Osteoblast (primary cell): ENCODE measurements around the gene TRPV3. TPM values are rescaled to one million over a fixed set of nuclear protein-coding genes. Genes with fewer than 3 reads are reported as not detected.

ENCODE experiments used
- DNase-seq: peaks from one replicate; pipeline ENCODE4 v3.0.0; 2011; ENCODE audit warnings: low spot score, mixed read lengths; ENCODE audit not compliant: insufficient read length; ENCODE audit errors: missing footprints
- H2AFZ ChIP-seq: 2 replicates; pipeline ENCODE4 v1.6.0; 2011; ENCODE audit warnings: mild to moderate bottlenecking, low read length
- H3K27ac ChIP-seq: 2 replicates; pipeline ENCODE4 v1.5.1; 2011; ENCODE audit warnings: mild to moderate bottlenecking, low read depth, low read length, moderate library complexity
- H3K27me3 ChIP-seq: 2 replicates; pipeline ENCODE4 v1.6.0; 2012; ENCODE audit warnings: mild to moderate bottlenecking, control low read depth, inconsistent platforms, low read length, moderate library complexity; ENCODE audit not compliant: insufficient read depth
- H3K36me3 ChIP-seq: 2 replicates; pipeline ENCODE4 v1.5.1; 2011; ENCODE audit warnings: mild to moderate bottlenecking, low read length, control low read depth, moderate library complexity; ENCODE audit not compliant: insufficient read depth
- H3K4me1 ChIP-seq: 2 replicates; pipeline ENCODE4 v1.5.1; 2011; ENCODE audit warnings: mild to moderate bottlenecking, low read length, control low read depth, moderate library complexity; ENCODE audit not compliant: insufficient read depth
- H3K4me2 ChIP-seq: 2 replicates; pipeline ENCODE4 v1.6.0; 2011; ENCODE audit warnings: mild to moderate bottlenecking, low read length; ENCODE audit not compliant: insufficient read depth
- H3K4me3 ChIP-seq: fragments of 200-600 bp; sonication (generic); 3 replicates; pipeline ENCODE4 v1.5.1; 2012; ENCODE audit warnings: mild to moderate bottlenecking, low read length, inconsistent platforms; ENCODE audit not compliant: insufficient read depth
- H3K79me2 ChIP-seq: 2 replicates; pipeline ENCODE4 v1.6.0; 2012; ENCODE audit warnings: mild to moderate bottlenecking, low read length, control low read depth, inconsistent platforms; ENCODE audit not compliant: insufficient read depth
- H3K9me3 ChIP-seq: 2 replicates; pipeline ENCODE4 v1.5.1; 2011; ENCODE audit warnings: low read depth, low read length, control low read depth
- H4K20me1 ChIP-seq: 2 replicates; pipeline ENCODE4 v1.6.0; 2012; ENCODE audit warnings: mild to moderate bottlenecking, low read length, control low read depth; ENCODE audit not compliant: insufficient read depth
- total RNA-seq: library from RNA; depleted of rRNA; stranded (reverse); fragments of >200 nt; gene quantifications from 2 replicates; pipeline ENCODE4 v1.2.3, GENCODE V29; 2012
- TF ChIP-seq, protein P1 (sequence below): IDR thresholded peaks from 2 replicates; pipeline ENCODE4 v1.5.1; 2011; ENCODE audit warnings: mild to moderate bottlenecking, low read depth, low read length, moderate library complexity; ENCODE audit errors: extremely low read depth

Gene TRPV3
- total RNA-seq, 1 donor, result 0.36 TPM

DNA sequence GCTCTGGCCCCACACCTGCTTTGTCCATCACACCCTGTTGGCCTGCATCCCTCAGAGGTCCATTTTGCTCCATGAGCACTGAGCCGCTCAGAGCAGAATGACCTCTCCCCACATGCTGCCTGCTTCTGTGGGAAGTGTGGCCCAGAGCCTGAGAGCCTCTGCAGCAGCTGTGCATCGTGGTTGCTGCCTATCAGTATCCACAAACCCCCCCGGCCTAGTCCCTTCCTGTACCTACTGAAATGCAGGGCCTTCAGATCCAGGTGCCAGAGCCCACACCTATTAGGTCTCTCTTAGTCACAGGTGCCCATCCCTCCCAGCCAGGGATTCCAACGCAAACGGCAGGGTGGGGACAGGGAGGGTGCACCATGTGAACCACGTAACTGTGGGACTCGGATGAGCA, 16.6 kb upstream of the TRPV3 start:
- Histone ChIP-seq H2AFZ (no peak overlapping the region), H3K27me3 (no peaks in the 10 kb centered on the region), H4K20me1 (no peaks in the 10 kb centered on the region), H3K79me2 (no peaks in the 10 kb centered on the region), H3K27ac (no peak overlapping the region), H3K4me2 (no peak overlapping the region), H3K9me3 (no peaks in the 10 kb centered on the region), H3K36me3 (no peaks in the 10 kb centered on the region), H3K4me3 (no peak overlapping the region), H3K4me1 (no peaks in the 10 kb centered on the region)
- peak; percentile 47 for DNase-seq
- TF ChIP-seq, protein P1, sequence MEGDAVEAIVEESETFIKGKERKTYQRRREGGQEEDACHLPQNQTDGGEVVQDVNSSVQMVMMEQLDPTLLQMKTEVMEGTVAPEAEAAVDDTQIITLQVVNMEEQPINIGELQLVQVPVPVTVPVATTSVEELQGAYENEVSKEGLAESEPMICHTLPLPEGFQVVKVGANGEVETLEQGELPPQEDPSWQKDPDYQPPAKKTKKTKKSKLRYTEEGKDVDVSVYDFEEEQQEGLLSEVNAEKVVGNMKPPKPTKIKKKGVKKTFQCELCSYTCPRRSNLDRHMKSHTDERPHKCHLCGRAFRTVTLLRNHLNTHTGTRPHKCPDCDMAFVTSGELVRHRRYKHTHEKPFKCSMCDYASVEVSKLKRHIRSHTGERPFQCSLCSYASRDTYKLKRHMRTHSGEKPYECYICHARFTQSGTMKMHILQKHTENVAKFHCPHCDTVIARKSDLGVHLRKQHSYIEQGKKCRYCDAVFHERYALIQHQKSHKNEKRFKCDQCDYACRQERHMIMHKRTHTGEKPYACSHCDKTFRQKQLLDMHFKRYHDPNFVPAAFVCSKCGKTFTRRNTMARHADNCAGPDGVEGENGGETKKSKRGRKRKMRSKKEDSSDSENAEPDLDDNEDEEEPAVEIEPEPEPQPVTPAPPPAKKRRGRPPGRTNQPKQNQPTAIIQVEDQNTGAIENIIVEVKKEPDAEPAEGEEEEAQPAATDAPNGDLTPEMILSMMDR, result no peak

DNA sequence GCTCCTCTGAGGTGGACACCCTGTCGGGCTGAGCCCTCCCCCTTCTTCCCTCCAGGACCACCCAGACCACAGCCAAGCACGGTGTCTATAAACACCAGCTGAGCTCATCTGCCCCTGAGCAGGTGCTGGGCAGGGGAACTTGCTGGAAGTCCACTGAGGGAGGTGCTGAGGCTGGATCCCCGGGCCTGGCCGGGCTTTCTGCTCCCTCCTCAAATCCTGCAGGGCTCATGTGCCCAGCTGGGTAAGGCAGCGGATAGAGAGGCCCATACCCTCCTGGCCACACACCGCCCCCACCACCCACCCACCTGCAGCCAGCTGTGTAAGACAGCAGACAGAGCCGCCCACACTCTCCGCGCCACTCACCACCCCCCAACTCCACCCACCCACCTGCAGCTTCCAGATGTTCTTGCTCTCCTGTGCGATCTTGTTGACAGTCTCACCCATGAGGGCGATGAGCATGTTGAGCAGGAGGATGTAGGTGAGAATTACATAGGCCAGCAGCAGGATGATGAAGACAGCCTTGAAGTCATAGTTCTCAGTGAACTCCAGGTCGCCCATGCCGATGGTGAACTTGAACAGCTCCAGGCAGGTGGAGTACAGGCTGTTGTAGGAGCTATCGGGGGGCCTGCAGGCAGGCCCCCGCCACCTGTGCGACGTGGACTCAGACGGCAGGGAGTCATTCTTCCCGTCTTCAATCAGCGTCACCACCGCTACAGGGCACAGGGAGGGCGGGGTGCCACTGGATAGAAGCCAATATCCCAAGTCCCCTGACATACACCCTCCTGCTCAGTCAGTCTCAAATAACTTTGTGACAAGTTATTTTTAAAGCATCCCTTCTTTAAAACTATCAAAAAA, 15.9 kb upstream of the TRPV3 start:
- Histone ChIP-seq H2AFZ (no peak overlapping the region), H3K4me2 (no peak overlapping the region)

DNA sequence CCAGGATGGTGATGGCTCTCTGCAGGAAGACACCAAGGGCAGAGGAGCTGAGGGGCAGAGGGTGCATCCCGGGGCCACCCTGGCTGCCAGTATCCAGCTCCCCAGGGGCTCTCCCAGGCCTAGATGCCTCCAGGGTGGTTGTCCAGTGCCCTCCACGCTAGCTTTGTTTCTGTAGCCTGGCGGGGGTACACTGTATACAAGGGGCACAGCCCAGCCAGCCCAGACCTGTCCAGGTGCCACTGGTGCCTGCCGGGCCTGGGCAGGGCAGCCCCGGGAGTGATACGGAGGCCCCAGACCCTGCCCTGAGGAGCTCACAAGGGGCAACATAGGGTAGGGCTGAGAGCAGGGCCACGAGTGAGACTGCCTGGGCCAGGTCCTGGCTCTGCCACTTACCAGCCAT, 14.6 kb upstream of the TRPV3 start:
- Histone ChIP-seq H3K4me3 (no peak overlapping the region), H3K4me2 (no peak overlapping the region), H3K79me2 (no peaks in the 10 kb centered on the region), H3K27me3 (no peaks in the 10 kb centered on the region), H2AFZ (no peak overlapping the region), H3K27ac (no peak overlapping the region), H3K36me3 (no peaks in the 10 kb centered on the region), H3K9me3 (no peaks in the 10 kb centered on the region), H3K4me1 (no peaks in the 10 kb centered on the region), H4K20me1 (no peaks in the 10 kb centered on the region)
- DNase-seq, result no peak
- TF ChIP-seq, protein P1, result no peak

More for the DNA sequence above, 15.9 kb upstream of the TRPV3 start:
- DNase-seq, result peak; percentile 23
- no peaks in the 10 kb centered on the region for H3K4me1 ChIP-seq
- TF ChIP-seq, protein P1, result no peak
- H3K4me3 ChIP-seq, result no peak overlapping the region
- no peaks in the 10 kb centered on the region for H3K36me3 ChIP-seq
- H3K9me3 ChIP-seq, result no peaks in the 10 kb centered on the region
- no peaks in the 10 kb centered on the region for H3K27me3 ChIP-seq
- no peaks in the 10 kb centered on the region for H3K79me2 ChIP-seq
- H3K27ac ChIP-seq, result no peak overlapping the region
- no peaks in the 10 kb centered on the region for H4K20me1 ChIP-seq

DNA sequence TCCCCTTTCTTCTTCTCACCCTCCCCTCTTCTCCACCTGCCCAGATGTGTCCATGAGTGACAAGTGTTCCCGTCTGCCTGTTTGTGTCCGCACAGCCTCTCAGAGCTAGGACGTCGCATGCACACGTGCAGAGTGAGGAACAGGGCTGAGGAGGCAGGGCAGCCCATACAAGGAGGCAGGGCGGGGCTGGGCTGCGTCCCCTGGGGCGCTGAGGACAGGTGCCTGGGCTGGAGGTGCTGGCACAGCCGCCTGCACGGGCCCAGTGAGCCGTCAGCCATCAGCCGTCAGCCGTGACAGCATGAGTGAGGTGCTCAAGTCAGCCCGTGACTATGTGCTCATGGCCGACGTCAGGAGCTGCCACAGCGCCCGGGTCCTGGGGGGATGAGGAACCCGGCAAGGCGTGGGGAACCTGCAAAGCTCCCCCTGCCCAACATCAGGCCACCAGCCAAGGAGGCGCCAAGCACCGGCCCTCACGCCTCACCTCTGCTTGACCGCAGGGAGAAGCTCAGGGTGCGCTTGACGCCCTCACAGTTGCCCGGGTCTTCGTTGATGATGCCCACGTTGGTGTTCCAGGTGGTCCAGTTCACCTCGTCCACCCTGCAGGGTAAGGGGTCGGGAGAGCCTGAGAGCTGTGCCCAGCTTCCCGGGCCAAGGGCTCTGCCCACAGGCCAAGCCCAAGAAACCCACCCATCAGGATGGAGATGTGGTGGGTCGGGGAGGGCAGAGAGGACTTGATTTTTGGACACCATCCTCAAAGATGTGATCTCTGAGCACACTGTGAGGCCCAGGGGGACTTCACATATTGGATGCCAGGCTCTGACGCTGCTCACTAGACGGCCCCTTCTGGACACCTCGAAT, 13.7 kb upstream of the TRPV3 start:
- H4K20me1 ChIP-seq, result no peaks in the 10 kb centered on the region
- H3K79me2 ChIP-seq, result no peaks in the 10 kb centered on the region
- no peak overlapping the region for H2AFZ ChIP-seq
- no peak overlapping the region for H3K27ac ChIP-seq
- no peaks in the 10 kb centered on the region for H3K9me3 ChIP-seq
- DNase-seq, result peak; percentile 25
- no peaks in the 10 kb centered on the region for H3K4me1 ChIP-seq
- no peaks in the 10 kb centered on the region for H3K27me3 ChIP-seq
- no peaks in the 10 kb centered on the region for H3K36me3 ChIP-seq
- no peak overlapping the region for H3K4me3 ChIP-seq
- TF ChIP-seq, protein P1, result no peak
- H3K4me2 ChIP-seq, result no peak overlapping the region
